ENCODE results near the gene FTSJ3.

FTSJ3 gene

GRCh38 chr17:63838631-63839171, 11.2 kb upstream of the FTSJ3 start:
- no peak for DNase-seq (ENCODE audit: low spot score)
- TF ChIP-seq CTCF (IDR thresholded peaks at IDR 0.05; ENCODE audit: extremely low read depth, missing control alignments), result no peak

DNA sequence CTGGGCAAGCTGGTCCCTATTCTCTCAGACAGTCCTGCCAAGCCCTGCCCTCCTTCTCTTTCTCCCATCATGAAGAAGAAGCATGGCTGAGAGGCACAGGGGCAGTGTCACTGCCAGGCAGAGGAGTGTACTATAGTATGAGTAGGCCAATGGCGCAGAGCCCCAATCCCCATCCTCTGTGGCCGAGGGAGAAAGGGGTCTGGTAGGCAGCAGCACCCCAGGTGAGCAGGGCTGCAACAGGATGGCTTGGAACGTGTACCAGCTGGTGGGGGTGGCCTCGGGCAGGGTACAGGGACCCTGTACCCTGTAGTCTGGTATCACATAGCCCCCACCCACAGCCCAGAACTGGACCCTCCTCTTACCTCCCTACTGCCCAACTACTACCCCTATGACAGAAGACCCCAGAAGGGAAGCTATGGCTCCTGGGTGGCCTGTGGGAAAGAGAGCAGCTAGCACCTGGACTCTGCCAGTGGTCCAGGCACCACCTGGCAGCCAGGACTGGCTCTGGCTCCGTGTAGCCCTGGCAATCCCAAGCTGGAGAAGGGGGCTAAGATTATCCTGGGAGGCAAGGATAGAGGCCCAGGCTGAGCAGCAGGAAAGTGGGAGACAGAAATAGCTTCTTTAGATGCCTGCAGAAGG, 10.6 kb upstream of the FTSJ3 start:
- TF ChIP-seq CTCF (IDR thresholded peaks at IDR 0.05; ENCODE audit: extremely low read depth, missing control alignments), result no peak
- no peak for DNase-seq (ENCODE audit: low spot score)

- TF ChIP-seq CTCF (IDR thresholded peaks at IDR 0.05; ENCODE audit: extremely low read depth, missing control alignments), result no peak
- DNase-seq (ENCODE audit: low spot score), result no peak
These were observed 10.0 kb upstream of the FTSJ3 start for GRCh38 chr17:63837480-63837879.

GRCh38 chr17:63836811-63837210, 9.3 kb upstream of the FTSJ3 start:
- TF ChIP-seq CTCF (IDR thresholded peaks at IDR 0.05; ENCODE audit: extremely low read depth, missing control alignments), result no peak
- DNase-seq (ENCODE audit: low spot score), result no peak

DNA sequence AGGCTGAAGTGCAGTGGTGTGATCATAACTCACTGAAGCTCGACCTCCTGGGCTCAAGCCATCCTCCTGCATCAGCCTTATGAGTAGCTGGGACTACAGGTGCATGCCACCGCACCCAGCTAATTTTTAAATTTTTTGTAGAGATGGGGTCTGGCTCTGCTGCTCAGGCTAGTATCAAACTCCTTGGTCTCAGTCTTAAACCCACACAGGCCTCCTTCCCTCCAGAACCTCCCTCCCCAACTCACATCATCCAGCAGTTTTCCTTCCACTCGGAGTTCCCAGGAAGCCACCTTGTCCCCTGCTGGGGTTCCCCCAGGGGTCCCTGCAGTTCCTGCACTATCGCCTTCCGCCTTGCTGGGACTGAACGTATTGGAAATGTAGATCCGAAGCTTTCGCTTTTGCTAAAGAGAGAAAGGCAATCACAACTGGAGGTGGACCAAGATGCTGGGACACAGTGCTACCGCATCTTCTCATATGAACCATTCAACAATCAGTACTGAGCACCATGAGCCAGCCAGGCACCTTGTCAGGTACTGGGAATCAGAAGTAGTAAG, 7.8 kb upstream of the FTSJ3 start:
- no peak for TF ChIP-seq CTCF (IDR thresholded peaks at IDR 0.05; ENCODE audit: extremely low read depth, missing control alignments)
- DNase-seq (ENCODE audit: low spot score), result no peak

- TF ChIP-seq CTCF (IDR thresholded peaks at IDR 0.05; ENCODE audit: extremely low read depth, missing control alignments), result peak; percentile 50
- DNase-seq (ENCODE audit: low spot score), result peak; percentile 68
These were observed 7.1 kb upstream of the FTSJ3 start for GRCh38 chr17:63834431-63835166.

GRCh38 chr17:63833741-63834373, 6.4 kb upstream of the FTSJ3 start:
- no peak for DNase-seq (ENCODE audit: low spot score)
- no peak for TF ChIP-seq CTCF (IDR thresholded peaks at IDR 0.05; ENCODE audit: extremely low read depth, missing control alignments)
